ENCODE data around the gene RDX. TPM values are rescaled to one million over a fixed set of nuclear protein-coding genes. Genes with fewer than 3 reads are reported as not detected.

RDX gene
- total RNA-seq, 1 donor from 2014 or later: 88.2 TPM

DNA sequence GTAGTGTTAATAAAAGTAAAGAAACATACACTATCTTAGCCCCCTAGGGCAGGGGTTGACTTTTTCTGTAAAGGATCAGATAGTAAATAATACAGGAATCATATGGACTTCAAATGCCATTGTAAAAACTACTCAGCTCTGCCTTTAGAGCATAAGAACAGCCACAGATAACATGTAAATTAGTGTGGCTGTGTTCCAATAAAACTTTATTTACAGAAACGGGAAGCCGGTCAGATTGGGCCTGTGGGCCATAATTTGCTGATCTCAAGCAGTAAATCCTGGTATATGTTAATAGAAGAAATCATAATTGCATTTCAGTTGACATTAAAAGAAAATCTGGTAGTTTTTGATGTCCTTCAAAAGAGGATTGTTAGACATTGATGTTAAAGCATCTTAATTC, 126.7 kb downstream of the RDX start:
- FAIRE-seq: no peak
- peaks cover 3% of the 10 kb centered on the region for H3K36me3 ChIP-seq (ENCODE audit: control insufficient read depth, insufficient read depth, low read length)

DNA sequence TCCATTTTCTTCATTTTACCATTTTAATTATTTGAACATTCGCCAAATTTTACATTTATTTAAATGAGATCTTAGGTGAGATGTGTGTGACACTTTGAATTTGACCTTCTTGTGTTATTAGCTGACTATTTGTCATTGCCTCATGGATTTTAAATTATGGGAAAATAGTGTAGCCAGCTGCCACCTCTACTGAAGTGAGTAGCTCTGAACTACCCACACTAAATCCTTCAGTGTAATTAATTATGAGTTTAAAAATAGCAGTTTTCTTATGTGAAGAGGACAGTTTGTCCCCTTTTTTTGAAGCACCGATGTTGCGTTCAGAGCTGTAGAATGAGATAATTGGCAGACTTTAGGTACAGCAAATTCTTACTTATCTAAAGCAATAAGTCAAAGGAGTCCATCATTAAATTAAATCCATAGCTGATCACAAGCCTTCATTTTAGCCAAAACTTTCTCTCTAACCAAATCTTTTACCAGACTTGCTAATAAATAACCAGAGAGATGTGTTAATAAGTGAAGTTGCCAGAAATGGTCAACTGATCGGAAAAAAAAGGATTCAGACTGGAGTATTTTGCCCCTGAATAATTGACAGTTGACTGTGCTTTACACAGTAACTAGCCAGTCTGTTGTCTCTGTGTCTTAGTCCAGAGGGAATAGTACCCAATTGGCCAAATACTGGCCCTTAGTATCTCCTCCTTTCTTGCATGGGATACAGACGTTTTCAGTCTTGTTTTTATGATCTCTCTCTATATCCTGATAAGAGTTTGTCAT, 128.2 kb downstream of the RDX start:
- no peak for FAIRE-seq
- Histone ChIP-seq H3K27me3 (ENCODE audit: control insufficient read depth, insufficient read depth, low read length) (no peaks in the 10 kb centered on the region), H3K4me3 (ENCODE audit: low read depth, low read length) (no peak overlapping the region), H3K36me3 (ENCODE audit: control insufficient read depth, insufficient read depth, low read length) (peaks cover 3% of the 10 kb centered on the region)
- no peak for DNase-seq (ENCODE audit: low read depth)
- TF ChIP-seq, protein P1, sequence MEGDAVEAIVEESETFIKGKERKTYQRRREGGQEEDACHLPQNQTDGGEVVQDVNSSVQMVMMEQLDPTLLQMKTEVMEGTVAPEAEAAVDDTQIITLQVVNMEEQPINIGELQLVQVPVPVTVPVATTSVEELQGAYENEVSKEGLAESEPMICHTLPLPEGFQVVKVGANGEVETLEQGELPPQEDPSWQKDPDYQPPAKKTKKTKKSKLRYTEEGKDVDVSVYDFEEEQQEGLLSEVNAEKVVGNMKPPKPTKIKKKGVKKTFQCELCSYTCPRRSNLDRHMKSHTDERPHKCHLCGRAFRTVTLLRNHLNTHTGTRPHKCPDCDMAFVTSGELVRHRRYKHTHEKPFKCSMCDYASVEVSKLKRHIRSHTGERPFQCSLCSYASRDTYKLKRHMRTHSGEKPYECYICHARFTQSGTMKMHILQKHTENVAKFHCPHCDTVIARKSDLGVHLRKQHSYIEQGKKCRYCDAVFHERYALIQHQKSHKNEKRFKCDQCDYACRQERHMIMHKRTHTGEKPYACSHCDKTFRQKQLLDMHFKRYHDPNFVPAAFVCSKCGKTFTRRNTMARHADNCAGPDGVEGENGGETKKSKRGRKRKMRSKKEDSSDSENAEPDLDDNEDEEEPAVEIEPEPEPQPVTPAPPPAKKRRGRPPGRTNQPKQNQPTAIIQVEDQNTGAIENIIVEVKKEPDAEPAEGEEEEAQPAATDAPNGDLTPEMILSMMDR (IDR thresholded peaks at IDR 0.05; ENCODE audit: insufficient read depth, low read length, severe bottlenecking): no peak

More for the DNA sequence above, 126.7 kb downstream of the RDX start:
- H3K4me3 ChIP-seq (ENCODE audit: low read depth, low read length): no peak overlapping the region
- H3K27me3 ChIP-seq (ENCODE audit: control insufficient read depth, insufficient read depth, low read length): no peaks in the 10 kb centered on the region
- no peak for DNase-seq (ENCODE audit: low read depth)
- TF ChIP-seq, protein P1 (IDR thresholded peaks at IDR 0.05; ENCODE audit: insufficient read depth, low read length, severe bottlenecking): no peak

DNA sequence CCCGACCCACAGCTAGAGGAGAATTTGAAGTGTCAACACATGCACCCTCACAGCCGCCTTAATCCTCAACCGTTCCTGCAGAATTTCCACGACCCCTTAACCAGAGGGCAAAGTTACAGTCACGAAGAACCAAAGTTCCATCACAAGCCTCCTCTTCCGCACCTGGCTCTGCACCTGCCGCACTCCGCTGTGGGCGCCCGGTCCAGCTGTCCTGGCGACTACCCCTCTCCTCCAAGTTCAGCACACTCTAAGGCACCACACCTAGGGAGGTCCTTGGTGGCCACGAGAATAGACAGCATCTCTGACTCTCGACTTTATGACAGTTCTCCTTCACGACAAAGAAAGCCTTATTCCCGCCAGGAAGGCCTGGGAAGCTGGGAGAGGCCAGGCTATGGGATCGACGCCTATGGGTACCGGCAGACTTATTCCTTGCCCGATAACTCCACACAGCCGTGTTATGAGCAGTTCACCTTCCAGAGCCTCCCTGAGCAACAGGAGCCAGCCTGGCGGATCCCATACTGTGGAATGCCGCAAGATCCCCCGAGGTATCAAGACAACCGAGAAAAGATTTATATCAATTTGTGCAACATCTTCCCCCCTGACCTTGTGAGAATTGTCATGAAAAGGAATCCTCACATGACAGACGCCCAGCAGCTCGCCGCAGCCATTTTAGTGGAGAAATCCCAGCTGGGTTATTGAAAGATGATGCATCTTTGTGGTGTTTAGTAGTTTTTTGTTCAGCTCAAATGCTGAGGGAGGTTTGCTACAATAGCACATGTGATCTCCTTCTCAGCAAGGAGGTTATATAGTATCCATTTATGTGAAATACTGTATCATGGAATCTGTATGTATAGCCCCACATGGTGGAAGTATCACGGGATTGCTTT, 131.1 kb downstream of the RDX start:
- H3K36me3 ChIP-seq (ENCODE audit: control insufficient read depth, insufficient read depth, low read length): peaks cover 3% of the 10 kb centered on the region
- no peak for FAIRE-seq
- TF ChIP-seq, protein P1 (IDR thresholded peaks at IDR 0.05; ENCODE audit: insufficient read depth, low read length, severe bottlenecking): no peak

DNA sequence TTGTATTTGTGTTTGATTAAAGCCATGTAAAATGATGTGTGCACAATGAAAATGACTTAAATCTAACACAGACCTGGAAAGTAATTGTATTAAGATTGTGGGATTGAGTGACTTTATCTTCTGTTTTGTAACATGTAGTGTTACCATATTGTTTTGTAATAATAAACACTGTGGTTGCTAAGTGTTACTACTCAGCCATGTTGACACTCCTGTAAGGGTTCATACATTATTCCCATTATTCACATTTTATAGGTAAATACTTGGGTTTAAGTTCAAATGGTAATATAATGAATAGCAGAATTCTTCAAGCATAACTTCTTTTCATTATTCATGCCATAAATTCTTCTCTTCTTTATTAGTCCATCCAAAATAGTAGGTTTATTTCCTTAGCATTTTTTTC, 134.2 kb downstream of the RDX start:
- TF ChIP-seq, protein P1 (IDR thresholded peaks at IDR 0.05; ENCODE audit: insufficient read depth, low read length, severe bottlenecking): no peak
- DNase-seq (ENCODE audit: low read depth): peak; percentile 37
- Histone ChIP-seq H3K27me3 (ENCODE audit: control insufficient read depth, insufficient read depth, low read length) (no peaks in the 10 kb centered on the region), H3K4me3 (ENCODE audit: low read depth, low read length) (no peak overlapping the region), H3K36me3 (ENCODE audit: control insufficient read depth, insufficient read depth, low read length) (peaks cover 5% of the 10 kb centered on the region)
- no peak for FAIRE-seq

More for the DNA sequence above, 131.1 kb downstream of the RDX start:
- H3K4me3 ChIP-seq (ENCODE audit: low read depth, low read length): no peak overlapping the region
- DNase-seq (ENCODE audit: low read depth): no peak
- no peaks in the 10 kb centered on the region for H3K27me3 ChIP-seq (ENCODE audit: control insufficient read depth, insufficient read depth, low read length)

DNA sequence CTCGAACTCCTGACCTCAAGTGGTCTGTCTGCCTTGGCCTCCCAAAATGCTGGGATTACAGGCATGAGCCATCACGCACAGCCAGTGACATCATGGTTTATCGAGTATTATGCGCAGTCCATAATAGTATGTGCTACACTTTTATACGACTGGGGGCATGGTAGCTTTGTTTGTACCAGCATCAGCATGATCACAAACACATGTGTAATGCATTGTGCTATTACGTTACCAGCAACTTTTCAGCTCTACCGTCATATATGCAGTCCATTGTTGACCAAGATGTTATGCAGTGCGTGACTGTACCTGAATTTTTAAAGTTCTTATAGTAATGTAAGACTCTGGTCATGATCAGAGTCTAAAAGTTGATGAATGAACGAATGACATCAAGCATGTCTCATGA, 135.4 kb downstream of the RDX start:
- no peaks in the 10 kb centered on the region for H3K27me3 ChIP-seq (ENCODE audit: control insufficient read depth, insufficient read depth, low read length)
- no peak overlapping the region for H3K4me3 ChIP-seq (ENCODE audit: low read depth, low read length)
- TF ChIP-seq, protein P1 (IDR thresholded peaks at IDR 0.05; ENCODE audit: insufficient read depth, low read length, severe bottlenecking): no peak
- FAIRE-seq (no peak), DNase-seq (ENCODE audit: low read depth) (no peak)
- peaks cover 5% of the 10 kb centered on the region for H3K36me3 ChIP-seq (ENCODE audit: control insufficient read depth, insufficient read depth, low read length)
